ENCODE results near the gene TMSB10.
A peak's percentile ranks its signal among the peaks of the same experiment; 100 is the strongest.
"Not testable (repeated sequence)": the region's sequence is repeated elsewhere in the genome, so short reads cannot be mapped to it uniquely, and the experiment has no call there.

The TMSB10 gene

DNA sequence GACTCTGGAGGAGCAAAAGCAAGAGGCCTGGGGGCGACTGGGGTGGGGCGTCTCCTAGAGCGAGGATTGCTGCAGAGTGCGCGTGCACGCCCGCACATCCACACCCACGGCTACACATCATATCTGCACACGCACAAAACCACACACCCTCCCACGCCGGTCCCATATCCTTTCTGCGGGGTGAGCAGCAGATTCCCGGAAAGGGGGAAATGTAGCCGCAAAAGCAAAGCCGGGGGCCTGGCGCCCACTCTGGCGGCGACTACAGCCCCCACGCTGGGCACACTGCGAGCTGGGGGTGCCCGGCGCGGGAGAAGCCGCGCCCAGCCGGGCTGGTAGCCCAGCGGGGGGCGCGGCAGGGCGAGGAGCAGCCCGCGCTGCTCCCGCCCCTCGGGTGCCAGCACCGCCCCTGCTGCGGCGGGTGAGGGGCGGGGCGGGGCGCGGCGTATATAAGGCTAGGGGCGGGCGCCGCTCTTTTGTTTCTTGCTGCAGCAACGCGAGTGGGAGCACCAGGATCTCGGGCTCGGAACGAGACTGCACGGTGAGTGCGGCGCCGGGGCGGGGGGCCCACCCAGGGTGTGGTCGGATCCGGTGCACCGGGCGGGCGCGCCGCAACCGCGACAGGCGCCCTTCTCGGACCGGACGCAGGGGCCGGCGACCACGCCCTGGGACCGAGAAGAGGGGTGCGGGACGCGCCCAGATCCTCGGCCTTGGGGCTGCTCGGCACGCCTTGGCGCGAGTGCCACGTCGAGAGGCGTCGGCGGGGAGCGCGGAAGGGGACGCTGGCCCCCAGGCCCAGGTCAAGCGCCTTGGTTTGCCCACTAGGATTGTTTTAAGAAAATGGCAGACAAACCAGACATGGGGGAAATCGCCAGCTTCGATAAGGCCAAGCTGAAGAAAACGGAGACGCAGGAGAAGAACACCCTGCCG is at the start of gene TMSB10:
TMSB10 (plus strand) TSS at position 476 of the 927 bp plus-strand sequence.
- DNase-seq: peak; percentile 86

- no peak for DNase-seq
These were observed 49.7 kb upstream of the TMSB10 start for GRCh38 chr2:84855731-84856130.

DNA sequence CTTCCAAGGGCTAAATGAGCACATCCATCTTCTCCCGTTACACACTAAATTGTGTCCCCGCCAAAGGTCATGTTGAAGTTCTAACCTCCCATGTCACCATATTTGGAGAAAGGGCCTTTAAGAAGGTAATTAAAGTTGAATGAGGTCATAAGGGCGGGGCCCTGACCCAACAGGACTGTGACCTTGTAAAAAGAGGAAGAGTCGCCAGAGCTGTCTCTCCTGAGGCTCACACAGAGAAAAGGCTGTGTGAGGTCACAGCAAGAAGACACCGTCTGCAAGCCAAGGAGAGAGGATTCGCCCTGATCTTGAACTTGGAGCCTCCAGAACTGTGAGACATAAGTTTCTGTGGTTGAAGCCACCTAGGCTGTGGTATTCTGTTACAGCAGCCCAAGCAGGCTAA is 48.7 kb upstream of the TMSB10 start:
- DNase-seq: no peak

- no peak for DNase-seq
These were observed 47.9 kb upstream of the TMSB10 start for GRCh38 chr2:84857566-84857965.

- DNase-seq: no peak
These were observed 47.3 kb upstream of the TMSB10 start for GRCh38 chr2:84858123-84858522.

- no peak for DNase-seq
These were observed 46.5 kb upstream of the TMSB10 start for GRCh38 chr2:84858937-84859336.

DNA sequence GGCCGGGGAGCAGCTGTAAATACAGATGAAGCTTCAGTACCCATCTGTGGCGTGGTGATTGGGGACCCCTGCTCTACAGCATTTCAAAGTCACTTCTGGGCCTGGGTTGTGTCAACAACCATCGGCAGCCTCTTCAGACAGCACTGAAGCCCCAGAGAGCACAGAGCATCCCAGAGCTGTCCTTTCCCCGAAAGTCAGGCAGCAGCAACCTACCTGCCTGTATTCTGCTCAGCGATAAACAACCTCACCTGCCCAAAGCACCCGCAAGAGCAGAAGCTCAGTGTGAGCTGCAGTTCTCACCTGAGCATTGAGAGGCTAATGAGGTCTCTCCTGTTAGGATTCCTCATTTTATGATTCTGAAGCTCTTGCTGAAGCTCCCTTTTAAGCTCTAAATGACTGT is 43.9 kb upstream of the TMSB10 start:
- no peak for DNase-seq

GRCh38 chr2:84862006-84862405 is 43.5 kb upstream of the TMSB10 start:
- DNase-seq: no peak

DNA sequence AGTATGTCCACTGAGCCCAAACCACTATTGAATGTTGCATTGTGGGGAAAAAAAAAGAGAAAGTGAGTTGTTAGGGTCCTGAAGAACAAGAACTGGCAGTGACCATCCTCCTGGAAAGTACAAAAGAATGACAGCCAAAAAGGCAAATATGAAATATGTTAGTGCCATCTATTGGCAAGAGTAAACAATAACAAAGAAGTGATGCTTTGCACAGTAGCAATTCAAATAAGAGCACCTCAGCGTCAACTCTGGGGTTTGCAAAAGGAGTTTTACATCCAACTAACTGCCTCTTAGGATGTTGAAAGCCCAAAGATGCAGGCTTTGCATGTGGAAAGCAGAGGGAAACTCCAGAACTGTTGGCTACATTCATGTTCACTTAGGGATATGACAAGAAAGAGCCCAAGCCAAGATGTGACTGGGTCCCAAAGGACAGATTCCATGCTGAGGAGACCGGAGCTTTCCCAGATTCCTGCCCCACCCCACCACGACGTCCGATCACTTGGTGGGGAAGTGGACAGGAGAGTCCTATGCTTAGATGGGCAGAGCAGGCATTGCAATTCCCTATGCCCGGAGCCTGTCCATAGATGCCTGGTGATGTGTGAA is 40.2 kb upstream of the TMSB10 start:
- peak; percentile 15 for DNase-seq

GRCh38 chr2:84866122-84866521 is 39.3 kb upstream of the TMSB10 start:
- DNase-seq: no peak

- DNase-seq: not testable (repeated sequence)
These were observed 37.1 kb upstream of the TMSB10 start for GRCh38 chr2:84868327-84868726.

- no peak for DNase-seq
These were observed 35.1 kb upstream of the TMSB10 start for GRCh38 chr2:84870306-84870705.

GRCh38 chr2:84872691-84873090 is 32.8 kb upstream of the TMSB10 start:
- DNase-seq: not testable (repeated sequence)

GRCh38 chr2:84873350-84873749 is 32.1 kb upstream of the TMSB10 start:
- no peak for DNase-seq

DNA sequence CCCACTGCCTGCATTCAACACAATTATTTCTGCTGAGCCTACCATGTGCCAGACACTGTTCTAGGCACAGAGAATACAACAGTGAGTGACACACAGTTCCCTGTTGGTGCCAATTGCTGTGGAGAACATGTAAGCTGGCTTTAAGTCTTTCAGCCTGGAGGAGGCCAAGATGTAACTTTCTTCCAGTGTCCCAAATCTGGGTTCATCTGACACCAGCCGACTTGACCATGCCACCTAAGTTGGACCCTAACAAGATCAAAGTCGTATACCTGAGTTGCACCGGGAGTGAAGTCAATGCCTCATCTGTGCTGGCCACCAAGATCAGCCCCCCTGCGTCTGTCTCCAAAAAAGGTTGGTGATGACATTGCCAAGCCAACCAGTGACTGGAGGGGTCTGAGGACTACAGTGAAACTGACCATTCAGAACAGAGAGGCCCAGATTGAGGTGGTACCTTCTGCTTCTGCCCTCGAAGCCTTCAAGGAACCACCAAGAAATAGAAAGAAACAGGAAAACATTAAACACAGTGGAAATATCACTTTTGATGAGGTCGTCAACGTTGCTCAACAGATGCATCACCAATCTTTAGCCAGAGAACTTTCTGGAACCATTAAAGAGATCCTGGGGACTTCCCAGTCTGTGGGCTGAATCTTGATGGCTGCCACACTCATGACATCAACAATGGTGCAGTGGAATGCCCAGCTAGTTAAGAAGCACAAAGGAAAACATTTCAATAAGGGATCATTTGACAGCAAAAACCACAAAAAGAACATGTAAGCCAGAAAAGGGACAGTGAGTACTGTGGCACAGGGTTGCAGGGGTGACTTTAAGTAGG is 30.9 kb upstream of the TMSB10 start:
- DNase-seq: no peak

- DNase-seq: no peak
These were observed 30.3 kb upstream of the TMSB10 start for GRCh38 chr2:84875213-84875560.

DNA sequence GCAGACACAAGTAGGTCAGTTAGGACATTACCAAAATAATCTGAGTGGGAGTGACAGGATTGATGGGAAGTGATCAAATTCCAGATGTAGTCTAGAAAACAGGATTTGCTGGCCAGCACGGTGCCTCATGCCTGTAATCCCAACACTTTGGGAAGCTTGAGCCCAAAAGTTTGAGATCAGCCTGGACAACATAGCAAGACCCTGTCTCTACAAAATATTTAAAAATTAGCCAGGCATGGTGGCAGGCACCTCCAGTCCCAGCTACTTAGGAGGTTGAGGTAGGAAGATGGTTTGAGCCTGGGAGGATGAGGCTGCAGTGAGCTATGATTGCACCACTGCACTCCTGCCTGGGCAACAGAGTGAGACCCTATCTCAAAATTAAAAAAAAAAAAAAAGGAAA is 29.8 kb upstream of the TMSB10 start:
- DNase-seq: not testable (repeated sequence)

- DNase-seq: no peak
These were observed 29.1 kb upstream of the TMSB10 start for GRCh38 chr2:84876369-84876768.

DNA sequence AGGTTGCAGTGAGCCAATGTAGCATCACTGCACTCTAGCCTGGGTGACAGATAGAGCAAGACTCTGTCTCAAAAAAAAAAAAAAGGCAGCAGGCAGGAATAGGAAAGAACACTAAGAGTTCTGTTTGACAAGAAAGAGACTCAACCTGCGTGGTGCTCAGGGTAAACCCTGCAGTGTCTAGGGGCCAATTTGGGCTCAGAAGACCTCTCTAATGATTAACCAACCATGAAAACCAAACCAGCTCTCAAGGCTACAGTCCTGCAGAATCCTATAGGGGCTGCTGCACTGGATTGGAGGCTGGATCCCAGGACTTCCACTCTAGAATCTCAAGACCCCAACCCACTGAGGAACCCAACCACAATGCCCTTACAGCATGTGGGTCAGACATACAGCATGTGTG is 27.0 kb upstream of the TMSB10 start:
- DNase-seq: no peak

- no peak for DNase-seq
These were observed 26.4 kb upstream of the TMSB10 start for GRCh38 chr2:84878896-84879583.

GRCh38 chr2:84879584-84880394 is 25.7 kb upstream of the TMSB10 start:
- no peak for DNase-seq

DNA sequence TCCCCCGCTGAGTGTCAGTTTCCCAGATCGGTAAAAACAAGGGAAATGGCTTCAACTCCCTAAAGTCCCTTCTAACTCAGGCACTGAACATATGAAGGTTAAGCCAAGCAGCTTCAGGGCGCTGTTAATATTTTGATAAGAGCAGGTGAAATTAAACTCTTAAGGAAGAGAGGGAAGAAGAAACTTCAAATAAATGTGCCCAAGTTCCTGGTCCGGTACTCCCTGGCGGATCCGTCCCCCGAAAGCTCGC is 25.1 kb upstream of the TMSB10 start:
- no peak for DNase-seq
